PC-3 (cell line): ENCODE measurements around the gene RPS10. TPM values are rescaled to one million over a fixed set of nuclear protein-coding genes. Genes with fewer than 3 reads are reported as not detected.

ENCODE experiments used
- ATAC-seq: fragments of 200-7000 bp; cut with Tn5 transposase; 2 replicates; pipeline ENCODE4 v1.9.1; 2020; ENCODE audit warnings: mild to moderate bottlenecking, moderate library complexity
- BruUV-seq: library from RNA; stranded (reverse); fragments of 400-500 nt; replicated peaks from 2 replicates; lab custom pipeline; 2021; lab: Mats Ljungman, UMichigan
- CTCF ChIA-PET: fragments of 300-600 bp; sonication (Branson Sonifier 250); formaldehyde crosslinking; loops from one replicate; lab custom pipeline; 2022; ENCODE audit warnings: antibody characterized with exemption; lab: Charles Lee
- POLR2A ChIA-PET: fragments of 300-600 bp; sonication (Branson Sonifier 250); formaldehyde crosslinking; loops from one replicate; lab custom pipeline; 2022; ENCODE audit warnings: antibody characterized with exemption; ENCODE audit not compliant: unreplicated experiment; lab: Charles Lee
- DNase-seq: peaks from one replicate; pipeline ENCODE4 v3.0.0-alpha.2; 2015
- H2AFZ ChIP-seq: fragments of 300-600 bp; sonication (generic); 2 replicates; pipeline ENCODE4 v1.6.0; 2016; ENCODE audit warnings: antibody characterized with exemption, low read length
- H3F3A ChIP-seq: fragments of 300-600 bp; sonication (generic); one replicate; pipeline ENCODE4 v1.6.0; 2017; ENCODE audit warnings: antibody characterized with exemption, low read length, control low read depth, mild to moderate bottlenecking; ENCODE audit not compliant: unreplicated experiment
- H3K27ac ChIP-seq: fragments of 300-600 bp; sonication (generic); 2 replicates; pipeline ENCODE4 v1.5.1; 2016; ENCODE audit warnings: mild to moderate bottlenecking, low read length
- H3K27me3 ChIP-seq: fragments of 300-600 bp; sonication (generic); 2 replicates; pipeline ENCODE4 v1.6.1; 2016; ENCODE audit warnings: low read length, mixed read lengths
- H3K36me3 ChIP-seq: fragments of 300-600 bp; sonication (generic); 2 replicates; pipeline ENCODE4 v1.6.1; 2016; ENCODE audit warnings: low read depth, mixed run types, low read length, mixed read lengths
- H3K4me1 ChIP-seq: fragments of 300-600 bp; sonication (generic); 2 replicates; pipeline ENCODE4 v1.5.1; 2016; ENCODE audit warnings: low read length; ENCODE audit not compliant: insufficient read depth
- H3K4me2 ChIP-seq: fragments of 300-600 bp; sonication (generic); 2 replicates; pipeline ENCODE4 v1.6.0; 2016; ENCODE audit warnings: low read length
- H3K4me3 ChIP-seq: fragments of 300-600 bp; sonication (generic); 2 replicates; pipeline ENCODE4 v1.5.1; 2016; ENCODE audit warnings: mild to moderate bottlenecking, low read length, mixed read lengths
- H3K79me2 ChIP-seq: fragments of 300-600 bp; sonication (generic); 2 replicates; pipeline ENCODE4 v1.6.1; 2017; ENCODE audit warnings: low read length, mixed read lengths
- H3K9ac ChIP-seq: fragments of 300-600 bp; sonication (generic); 2 replicates; pipeline ENCODE4 v1.6.0; 2016; ENCODE audit warnings: mild to moderate bottlenecking, low read length
- H3K9me2 ChIP-seq: fragments of 300-600 bp; sonication (generic); replicated peaks from 2 replicates; pipeline ENCODE4 v1.6.1; 2016; ENCODE audit warnings: mixed run types, low read length, mixed read lengths
- H3K9me3 ChIP-seq: fragments of 300-600 bp; sonication (generic); 2 replicates; pipeline ENCODE4 v1.6.1; 2016; ENCODE audit warnings: low read length, mixed read lengths
- H4K20me1 ChIP-seq: fragments of 300-600 bp; sonication (generic); 2 replicates; pipeline ENCODE4 v1.6.1; 2016; ENCODE audit warnings: low read length, mixed read lengths
- CTCF ChIP-seq: fragments of 300-600 bp; sonication (generic); conservative IDR thresholded peaks from 2 replicates; pipeline ENCODE4 v1.5.1; 2017; ENCODE audit warnings: antibody characterized with exemption, low read depth, mild to moderate bottlenecking, low read length
- EZH2 ChIP-seq: fragments of 300-600 bp; sonication (generic); IDR thresholded peaks from one replicate; pipeline ENCODE4 v1.6.1; 2017; ENCODE audit warnings: antibody characterized with exemption, mild to moderate bottlenecking, low read length; ENCODE audit not compliant: unreplicated experiment
- EZH2phosphoT487 ChIP-seq: fragments of 300-600 bp; sonication (generic); IDR thresholded peaks from 2 replicates; pipeline ENCODE4 v1.6.1; 2018; ENCODE audit warnings: mild to moderate bottlenecking, antibody characterized with exemption, low read length, borderline replicate concordance
- intact Hi-C: fragments of 100-400 bp; cut with micrococcal nuclease; formaldehyde crosslinking; loops from 2 replicates; pipeline ENCODE4 v1.9.0; 2023
- total RNA-seq: library from RNA; depleted of rRNA; stranded (reverse); fragments of >200 nt; gene quantifications from 2 replicates; pipeline ENCODE4 v1.2.3, GENCODE V29; 2014

Gene RPS10
- total RNA-seq, 1 experiment from 2014 or later: 3,060 TPM

- Histone ChIP-seq H3K4me2 (peak overlapping the region; percentile 94), H3K9me2 (no peaks in the 10 kb centered on the region), H3K27ac (no peak overlapping the region), H3K36me3 (no peaks in the 10 kb centered on the region), H3K4me3 (peak overlapping the region; percentile 71), H3F3A (no peaks in the 10 kb centered on the region), H4K20me1 (no peaks in the 10 kb centered on the region), H3K4me1 (peaks cover 12% of the 10 kb centered on the region; the same call in 1 of the 2 replicates), H2AFZ (peak overlapping the region; percentile 97), H3K9me3 (no peaks in the 10 kb centered on the region), H3K27me3 (no peaks in the 10 kb centered on the region), H3K79me2 (no peaks in the 10 kb centered on the region), H3K9ac (no peak overlapping the region)
- no peak for TF ChIP-seq EZH2
- no peak for TF ChIP-seq CTCF
- no peak for TF ChIP-seq EZH2phosphoT487
- BruUV-seq: no TSS peak
- intact Hi-C loops: no loop called here
- ChIA-PET CTCF (no interaction called here), POLR2A (interaction anchor here (0.7 kb wide), 1 partner anchor 1026 kb away, joined by 3 read pairs; no protein-coding TSS in a partner anchor)
- no peak for DNase-seq
- ATAC-seq: no peak; the same call in 1 of the 2 replicates
These were observed 40.6 kb upstream of the RPS10 start for GRCh38 chr6:34466242-34467185.

GRCh38 chr6:34465531-34466241 lies 39.8 kb upstream of the RPS10 start, which contains the start of gene PACSIN1:
Gene PACSIN1 (plus strand): TSS chr6:34466076. CDS start chr6:34526306, 60,230 bp downstream.
- H3F3A ChIP-seq: no peaks in the 10 kb centered on the region
- no peak for TF ChIP-seq EZH2

GRCh38 chr6:34463849-34464248 lies 38.0 kb upstream of the RPS10 start:
- H3K4me3 ChIP-seq: no peak overlapping the region
- DNase-seq: no peak
- POLR2A ChIA-PET: no interaction called here
- no peak for ATAC-seq
- TF ChIP-seq EZH2phosphoT487: no peak
- TF ChIP-seq EZH2: no peak
- no peak for TF ChIP-seq CTCF
- no peak overlapping the region for H2AFZ ChIP-seq
- H3K9ac ChIP-seq: no peak overlapping the region
- no peaks in the 10 kb centered on the region for H3K36me3 ChIP-seq
- no TSS peak for BruUV-seq
- no peaks in the 10 kb centered on the region for H3K27me3 ChIP-seq
- no peaks in the 10 kb centered on the region for H3K79me2 ChIP-seq
- no peaks in the 10 kb centered on the region for H3K9me3 ChIP-seq
- H3K4me2 ChIP-seq: no peak overlapping the region
- H3K4me1 ChIP-seq: peaks cover 20% of the 10 kb centered on the region; the same call in 1 of the 2 replicates
- CTCF ChIA-PET: no interaction called here
- H4K20me1 ChIP-seq: no peaks in the 10 kb centered on the region
- no peak overlapping the region for H3K27ac ChIP-seq
- intact Hi-C loops: no loop called here
- H3K9me2 ChIP-seq: no peaks in the 10 kb centered on the region
- H3F3A ChIP-seq: no peaks in the 10 kb centered on the region

More at GRCh38 chr6:34465531-34466241, 39.8 kb upstream of the RPS10 start, which contains the start of gene PACSIN1:
- peak within 1 kb of the TSS; percentile 71 for H3K4me3 ChIP-seq
- H3K4me1 ChIP-seq: peaks cover 19% of the 10 kb centered on the region; the same call in 1 of the 2 replicates
- no TSS peak for BruUV-seq
- no peak within 1 kb of the TSS for H3K9ac ChIP-seq
- no peaks in the 10 kb centered on the region for H3K9me2 ChIP-seq
- ChIA-PET POLR2A (no interaction called here), CTCF (no interaction called here)
- no peaks in the 10 kb centered on the region for H3K27me3 ChIP-seq
- peak within 1 kb of the TSS; percentile 97 for H2AFZ ChIP-seq
- H3K79me2 ChIP-seq: no peaks in the 10 kb centered on the region
- no peak within 1 kb of the TSS for H3K27ac ChIP-seq
- no peaks in the 10 kb centered on the region for H3K9me3 ChIP-seq
- intact Hi-C loops: no loop called here
- DNase-seq: peak; percentile 51
- H3K36me3 ChIP-seq: no peaks in the 10 kb centered on the region
- H4K20me1 ChIP-seq: no peaks in the 10 kb centered on the region
- H3K4me2 ChIP-seq: peak within 1 kb of the TSS; percentile 94
- peak; percentile 62 for ATAC-seq
